ACC112 (cell line): ENCODE results near the gene SQOR.
A peak's percentile ranks its signal among the peaks of the same experiment; 100 is the strongest.

Experiments used
- H2AFZ ChIP-seq: fragments of 200-600 bp; sonication (generic); one replicate; pipeline ENCODE4 v1.6.0; 2017; ENCODE audit warnings: antibody characterized with exemption, low read length; ENCODE audit not compliant: unreplicated experiment
- H3K27ac ChIP-seq: fragments of 200-600 bp; sonication (generic); 2 replicates; pipeline ENCODE4 v1.5.1; 2014; ENCODE audit warnings: low read depth, mild to moderate bottlenecking, antibody characterized with exemption, low read length, moderate library complexity
- H3K27me3 ChIP-seq: fragments of 200-600 bp; sonication (generic); 2 replicates; pipeline ENCODE4 v1.6.1; 2014; ENCODE audit warnings: mild to moderate bottlenecking, antibody characterized with exemption, low read length, moderate library complexity, mixed read lengths; ENCODE audit not compliant: insufficient read depth
- H3K36me3 ChIP-seq: fragments of 200-600 bp; sonication (generic); 2 replicates; pipeline ENCODE4 v1.6.1; 2016; ENCODE audit warnings: mild to moderate bottlenecking, antibody characterized with exemption, low read length, moderate library complexity, mixed read lengths; ENCODE audit not compliant: insufficient read depth
- H3K4me1 ChIP-seq: fragments of 200-600 bp; sonication (generic); one replicate; pipeline ENCODE4 v1.6.1; 2016; ENCODE audit warnings: low read length, mixed read lengths; ENCODE audit not compliant: insufficient read depth, unreplicated experiment, control insufficient read depth
- H3K4me3 ChIP-seq: fragments of 200-600 bp; sonication (generic); 2 replicates; pipeline ENCODE4 v1.5.1; 2014; ENCODE audit warnings: mild to moderate bottlenecking, low read depth, low read length
- H3K79me2 ChIP-seq: fragments of 200-600 bp; sonication (generic); one replicate; pipeline ENCODE4 v1.6.0; 2016; ENCODE audit warnings: low read length; ENCODE audit not compliant: control insufficient read depth, unreplicated experiment, insufficient read depth

Gene SQOR

DNA sequence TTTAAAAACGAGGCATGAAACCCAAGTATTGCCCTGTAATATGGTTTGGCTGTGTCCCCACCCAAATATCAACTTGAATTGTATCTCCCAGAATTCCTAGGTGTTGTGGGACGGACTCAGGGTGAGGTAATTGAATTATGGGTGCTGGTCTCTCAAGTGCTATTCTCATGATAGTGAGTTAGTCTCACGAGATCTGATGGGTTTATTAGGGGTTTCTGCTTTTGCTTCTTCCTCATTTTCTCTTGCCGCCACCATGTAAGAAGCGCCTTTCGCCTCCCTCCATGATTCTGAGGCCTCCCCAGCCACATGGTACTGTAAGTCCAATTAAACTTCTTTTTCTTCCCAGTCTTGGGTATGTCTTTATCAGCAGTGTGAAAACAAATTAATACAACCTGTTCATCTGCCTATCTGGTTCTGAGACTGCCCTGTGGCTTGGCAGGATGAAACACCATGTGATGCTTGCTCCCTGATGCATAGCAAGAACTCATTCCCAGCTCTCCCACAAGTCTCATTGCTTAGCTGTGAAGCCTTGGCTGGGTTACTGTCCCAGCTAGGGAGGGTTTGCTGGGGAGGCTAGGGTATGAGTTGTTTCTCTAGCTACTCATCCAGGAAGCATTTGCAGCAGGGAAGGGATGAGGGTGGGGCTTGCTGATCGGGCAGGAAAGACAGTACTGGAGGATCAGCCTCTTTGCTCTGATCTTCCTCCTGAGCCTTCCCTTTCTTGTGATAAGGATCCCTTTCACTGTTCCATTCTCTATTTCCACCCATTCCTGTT is 3.7 kb upstream of the SQOR start:
- H3K36me3 ChIP-seq, result no peaks in the 10 kb centered on the region
- H3K4me1 ChIP-seq, result peaks cover 14% of the 10 kb centered on the region
- peak overlapping the region; percentile 86 for H3K27ac ChIP-seq
- H3K79me2 ChIP-seq, result peaks cover 9% of the 10 kb centered on the region
- no peaks in the 10 kb centered on the region for H3K27me3 ChIP-seq
- H3K4me3 ChIP-seq, result peak overlapping the region; percentile 81
- H2AFZ ChIP-seq, result peak overlapping the region; percentile 92

DNA sequence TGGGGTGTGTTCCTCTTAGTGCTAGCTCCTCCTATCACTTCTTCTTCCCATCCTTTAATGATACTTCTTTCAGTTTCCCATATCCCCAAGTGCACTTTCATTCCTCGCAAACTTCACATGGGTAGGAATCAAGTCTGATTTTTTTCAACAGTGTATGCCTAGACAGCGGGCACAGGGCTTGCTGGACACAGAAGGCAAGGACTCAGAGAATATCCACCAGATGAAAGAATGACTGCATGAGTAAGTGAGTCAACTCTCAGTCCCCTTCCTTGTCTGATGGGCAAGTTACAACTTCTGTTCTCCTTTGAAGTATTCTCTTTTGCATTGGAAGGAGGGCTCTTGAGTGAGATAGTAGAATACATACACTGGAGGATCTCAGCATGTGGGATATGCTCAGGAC is 3.1 kb upstream of the SQOR start:
- no peaks in the 10 kb centered on the region for H3K27me3 ChIP-seq
- no peaks in the 10 kb centered on the region for H3K36me3 ChIP-seq
- H3K79me2 ChIP-seq, result peaks cover 10% of the 10 kb centered on the region
- peaks cover 16% of the 10 kb centered on the region for H3K4me1 ChIP-seq
- peak overlapping the region; percentile 92 for H2AFZ ChIP-seq
- peak overlapping the region; percentile 86 for H3K27ac ChIP-seq
- H3K4me3 ChIP-seq, result peak overlapping the region; percentile 81

- Histone ChIP-seq H3K4me1 (peaks cover 50% of the 10 kb centered on the region), H3K4me3 (peak overlapping the region; percentile 91), H3K27me3 (no peaks in the 10 kb centered on the region), H3K36me3 (no peaks in the 10 kb centered on the region), H3K79me2 (peaks cover 39% of the 10 kb centered on the region), H2AFZ (peak overlapping the region; percentile 87), H3K27ac (peak overlapping the region; percentile 65)
Observed at GRCh38 chr15:45635191-45635638, 386 bp downstream of the SQOR start.

DNA sequence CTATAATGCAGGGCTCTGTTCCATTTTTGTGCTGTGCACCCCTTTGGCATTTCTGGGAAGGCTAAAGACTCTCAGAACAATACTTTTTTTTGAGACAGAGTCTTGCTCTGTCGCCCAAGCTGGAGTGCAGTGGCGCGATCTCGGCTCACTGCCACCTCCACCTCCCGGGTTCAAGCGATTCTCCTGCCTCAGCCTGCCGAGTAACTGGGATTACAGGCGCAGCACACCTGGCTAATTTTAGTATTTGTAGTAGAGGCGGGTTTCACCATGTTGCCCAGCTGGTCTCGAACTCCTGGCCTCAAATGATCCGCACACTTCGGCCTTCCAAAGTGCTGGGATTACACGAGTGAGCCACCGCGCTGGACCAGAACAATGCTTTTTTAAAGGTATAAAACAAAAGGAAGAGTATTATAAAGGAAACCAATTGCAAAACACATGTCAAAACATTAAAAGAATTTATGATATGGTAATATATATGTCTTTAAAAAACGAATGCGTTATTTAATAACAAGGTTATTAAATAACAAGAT is 999 bp downstream of the SQOR start:
- Histone ChIP-seq H3K79me2 (peaks cover 40% of the 10 kb centered on the region), H3K4me1 (peaks cover 53% of the 10 kb centered on the region), H2AFZ (no peak overlapping the region), H3K4me3 (peak overlapping the region; percentile 91), H3K27me3 (no peaks in the 10 kb centered on the region), H3K36me3 (no peaks in the 10 kb centered on the region), H3K27ac (peak overlapping the region; percentile 65)

GRCh38 chr15:45637141-45637540 is 2.3 kb downstream of the SQOR start:
- Histone ChIP-seq H3K27ac (peak overlapping the region; percentile 100), H3K79me2 (peaks cover 40% of the 10 kb centered on the region), H3K4me1 (peaks cover 55% of the 10 kb centered on the region), H3K36me3 (no peaks in the 10 kb centered on the region), H3K27me3 (no peaks in the 10 kb centered on the region), H2AFZ (peak overlapping the region; percentile 58), H3K4me3 (peak overlapping the region; percentile 69)

DNA sequence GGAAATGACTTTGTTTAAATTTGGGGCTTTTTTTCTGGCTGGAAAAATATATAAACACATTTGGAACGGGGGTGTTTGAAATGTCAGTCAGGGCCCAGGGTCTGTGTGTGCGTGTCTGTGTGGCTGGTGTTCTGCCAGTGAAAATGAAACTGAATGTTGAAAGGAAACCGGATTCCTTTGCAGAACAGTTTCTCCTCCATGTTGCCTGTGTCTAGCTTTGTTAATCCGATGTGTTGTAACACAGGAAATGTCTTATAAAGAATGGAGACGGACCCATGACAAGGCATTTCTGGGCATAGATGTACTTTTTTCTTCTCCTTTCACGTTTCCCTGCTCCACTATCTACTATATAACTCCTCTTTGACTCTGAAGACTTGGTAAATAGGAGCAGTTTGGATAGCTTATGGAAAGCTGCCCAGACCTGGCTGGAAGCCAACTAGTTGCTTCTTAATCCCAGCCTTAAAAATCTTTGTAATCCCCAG is 2.8 kb downstream of the SQOR start:
- H3K27me3 ChIP-seq, result no peaks in the 10 kb centered on the region
- no peaks in the 10 kb centered on the region for H3K36me3 ChIP-seq
- peak overlapping the region; percentile 69 for H3K4me3 ChIP-seq
- peak overlapping the region; percentile 100 for H3K27ac ChIP-seq
- H3K79me2 ChIP-seq, result peaks cover 40% of the 10 kb centered on the region
- peaks cover 54% of the 10 kb centered on the region for H3K4me1 ChIP-seq
- H2AFZ ChIP-seq, result peak overlapping the region; percentile 58

GRCh38 chr15:45640616-45641015 is 5.8 kb downstream of the SQOR start:
- H3K4me1 ChIP-seq, result peaks cover 73% of the 10 kb centered on the region
- peak overlapping the region; percentile 61 for H3K4me3 ChIP-seq
- peak overlapping the region; percentile 100 for H3K27ac ChIP-seq

DNA sequence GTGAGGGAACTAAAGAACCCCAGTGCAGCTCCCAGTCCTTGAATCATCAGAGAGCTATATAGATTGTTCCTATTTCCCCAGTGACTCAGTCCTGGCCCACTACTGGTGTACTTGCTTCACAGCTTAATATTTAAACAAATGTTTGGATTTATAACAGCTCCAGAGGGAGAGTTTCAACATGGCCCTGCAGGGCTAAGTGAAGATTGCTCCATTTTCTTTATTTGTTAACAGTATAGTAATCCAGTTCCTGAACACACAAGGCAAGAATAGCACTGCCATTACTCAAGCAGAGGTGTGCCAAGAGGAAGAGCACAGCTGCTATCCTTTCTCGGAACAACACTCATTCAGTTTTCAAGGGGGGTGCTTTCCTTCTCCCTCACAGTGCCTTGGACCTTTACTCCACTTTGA is 6.5 kb downstream of the SQOR start:
- Histone ChIP-seq H3K4me1 (peaks cover 81% of the 10 kb centered on the region), H3K36me3 (no peaks in the 10 kb centered on the region), H3K27me3 (no peaks in the 10 kb centered on the region), H2AFZ (no peak overlapping the region), H3K27ac (peak overlapping the region; percentile 100), H3K79me2 (peaks cover 61% of the 10 kb centered on the region), H3K4me3 (peak overlapping the region; percentile 61)

More at GRCh38 chr15:45640616-45641015, 5.8 kb downstream of the SQOR start:
- Histone ChIP-seq H2AFZ (no peak overlapping the region), H3K36me3 (no peaks in the 10 kb centered on the region), H3K27me3 (no peaks in the 10 kb centered on the region), H3K79me2 (peaks cover 58% of the 10 kb centered on the region)

DNA sequence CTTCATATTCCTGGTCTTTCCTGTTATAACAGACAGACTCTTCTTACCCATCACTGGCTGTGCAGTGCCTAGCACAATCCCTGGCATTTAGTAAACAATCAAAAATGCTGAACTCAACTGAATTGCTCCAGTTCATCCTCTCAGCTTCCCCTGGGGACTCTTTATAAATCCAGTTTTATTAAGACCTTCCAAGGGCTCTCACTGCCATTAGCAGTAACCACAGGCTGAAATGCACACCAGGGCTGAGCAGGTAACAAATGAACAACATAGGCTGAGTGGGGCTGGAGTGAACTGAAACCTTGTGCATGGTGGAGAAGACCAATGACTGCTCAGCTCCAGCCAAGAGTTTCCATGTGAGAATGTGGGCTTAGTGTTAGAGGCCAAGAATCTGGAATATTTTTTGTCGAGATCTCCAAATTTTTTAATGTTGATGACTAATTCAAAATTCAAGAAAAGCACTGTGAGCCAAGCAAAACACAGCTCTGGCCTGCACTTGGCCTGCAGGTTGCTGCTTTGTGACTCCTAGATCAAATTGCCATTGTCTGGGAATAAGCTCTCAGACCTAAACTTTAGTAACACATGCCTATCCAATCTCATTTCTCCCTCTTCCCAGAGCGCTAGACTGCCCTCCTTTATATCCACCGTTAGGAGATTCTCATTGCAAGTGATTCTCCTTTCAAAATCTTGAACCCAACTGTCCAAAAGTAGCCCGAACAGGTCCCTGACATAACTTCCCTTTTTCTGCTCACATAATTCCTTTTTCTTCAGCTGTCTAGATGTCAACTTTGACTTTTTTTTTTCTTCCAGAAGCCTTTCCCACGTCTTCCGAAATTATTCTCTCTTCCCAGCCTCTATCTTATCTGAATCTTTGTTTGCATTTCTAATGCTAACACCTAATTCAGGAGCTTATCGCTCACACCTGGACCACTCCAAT is 7.4 kb downstream of the SQOR start:
- no peaks in the 10 kb centered on the region for H3K36me3 ChIP-seq
- peaks cover 79% of the 10 kb centered on the region for H3K4me1 ChIP-seq
- H3K27ac ChIP-seq, result peak overlapping the region; percentile 100
- peaks cover 65% of the 10 kb centered on the region for H3K79me2 ChIP-seq
- H3K4me3 ChIP-seq, result peak overlapping the region; percentile 42
- H2AFZ ChIP-seq, result no peak overlapping the region
- H3K27me3 ChIP-seq, result no peaks in the 10 kb centered on the region

- Histone ChIP-seq H3K27me3 (no peaks in the 10 kb centered on the region), H3K79me2 (peaks cover 66% of the 10 kb centered on the region), H2AFZ (no peak overlapping the region), H3K4me1 (peaks cover 68% of the 10 kb centered on the region), H3K36me3 (no peaks in the 10 kb centered on the region), H3K4me3 (no peak overlapping the region), H3K27ac (peak overlapping the region; percentile 91)
Observed at GRCh38 chr15:45644437-45644836, 9.6 kb downstream of the SQOR start.
